Measurements from ENCODE around the gene VAMP5.

DNA sequence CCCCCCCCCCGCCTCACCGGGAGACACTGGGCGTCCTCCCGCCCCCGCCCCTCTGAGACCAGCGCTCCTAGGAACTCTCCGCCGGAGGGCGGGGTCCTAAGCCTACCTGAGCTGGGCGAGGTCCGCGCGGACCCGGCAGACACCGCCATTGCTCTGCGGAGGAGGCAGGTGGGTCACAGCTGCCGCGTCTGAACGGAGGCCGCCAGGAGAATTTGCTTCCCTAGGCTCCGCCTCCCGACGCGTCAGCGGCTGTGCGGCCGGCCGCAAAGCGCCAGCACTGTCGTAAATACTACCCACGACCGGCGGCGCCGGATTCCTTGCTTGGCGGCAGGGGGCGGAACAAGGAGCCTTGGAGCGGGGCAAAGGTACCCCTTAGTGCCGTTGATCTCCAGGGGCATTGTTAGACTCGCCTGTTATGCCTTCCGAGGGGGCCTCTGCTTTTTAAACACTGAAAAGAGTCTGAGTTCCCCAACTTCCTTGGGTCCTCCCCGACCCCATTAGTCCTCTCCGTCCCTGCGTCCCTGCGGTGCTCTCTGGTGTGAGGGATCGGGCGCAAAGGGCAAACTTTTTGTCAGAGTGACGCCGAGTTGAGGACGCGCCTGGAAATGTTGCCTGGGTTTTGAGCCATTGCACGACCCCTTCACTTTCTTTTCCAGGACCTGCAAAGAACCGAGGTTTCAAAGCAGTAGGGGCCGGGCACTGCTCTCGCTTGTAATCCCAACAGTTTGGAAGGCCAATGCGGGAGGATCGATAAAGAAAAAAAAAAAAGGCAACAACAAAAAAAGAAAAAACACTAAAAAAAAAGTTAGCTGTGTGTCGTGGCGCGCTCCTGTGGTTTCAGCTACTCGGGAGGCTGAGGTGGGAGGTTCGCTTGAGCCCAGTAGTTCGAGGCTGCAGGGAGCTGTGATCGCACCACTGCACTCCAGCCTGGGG is 22.7 kb upstream of the VAMP5 start, which contains the start of gene GGCX:
- TF ChIP-seq, protein P1, sequence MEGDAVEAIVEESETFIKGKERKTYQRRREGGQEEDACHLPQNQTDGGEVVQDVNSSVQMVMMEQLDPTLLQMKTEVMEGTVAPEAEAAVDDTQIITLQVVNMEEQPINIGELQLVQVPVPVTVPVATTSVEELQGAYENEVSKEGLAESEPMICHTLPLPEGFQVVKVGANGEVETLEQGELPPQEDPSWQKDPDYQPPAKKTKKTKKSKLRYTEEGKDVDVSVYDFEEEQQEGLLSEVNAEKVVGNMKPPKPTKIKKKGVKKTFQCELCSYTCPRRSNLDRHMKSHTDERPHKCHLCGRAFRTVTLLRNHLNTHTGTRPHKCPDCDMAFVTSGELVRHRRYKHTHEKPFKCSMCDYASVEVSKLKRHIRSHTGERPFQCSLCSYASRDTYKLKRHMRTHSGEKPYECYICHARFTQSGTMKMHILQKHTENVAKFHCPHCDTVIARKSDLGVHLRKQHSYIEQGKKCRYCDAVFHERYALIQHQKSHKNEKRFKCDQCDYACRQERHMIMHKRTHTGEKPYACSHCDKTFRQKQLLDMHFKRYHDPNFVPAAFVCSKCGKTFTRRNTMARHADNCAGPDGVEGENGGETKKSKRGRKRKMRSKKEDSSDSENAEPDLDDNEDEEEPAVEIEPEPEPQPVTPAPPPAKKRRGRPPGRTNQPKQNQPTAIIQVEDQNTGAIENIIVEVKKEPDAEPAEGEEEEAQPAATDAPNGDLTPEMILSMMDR (IDR thresholded peaks at IDR 0.05 in 2 of 3, conservative IDR thresholded peaks at IDR 0.05 in 1 of 3; ENCODE audit: control insufficient read depth in 2 of 3, extremely low read depth in 1 of 3, insufficient read depth in 1 of 3, low read depth in 3 of 3, low read length in 3 of 3), result no peak
- TF ChIP-seq ZNF24 (IDR thresholded peaks at IDR 0.05) (no peak), JUND (IDR thresholded peaks at IDR 0.05; ENCODE audit: low read depth, low read length) (no peak), POLR2AphosphoS2 (IDR thresholded peaks at IDR 0.05; ENCODE audit: low read depth, low read length) (peak; percentile 90)

All from GM12878 (cell line).